ENCODE measurements around the gene AS3MT.
"Not testable (repeated sequence)": the region's sequence is repeated elsewhere in the genome, so short reads cannot be mapped to it uniquely, and the experiment has no call there.

- TF ChIP-seq, protein P1, sequence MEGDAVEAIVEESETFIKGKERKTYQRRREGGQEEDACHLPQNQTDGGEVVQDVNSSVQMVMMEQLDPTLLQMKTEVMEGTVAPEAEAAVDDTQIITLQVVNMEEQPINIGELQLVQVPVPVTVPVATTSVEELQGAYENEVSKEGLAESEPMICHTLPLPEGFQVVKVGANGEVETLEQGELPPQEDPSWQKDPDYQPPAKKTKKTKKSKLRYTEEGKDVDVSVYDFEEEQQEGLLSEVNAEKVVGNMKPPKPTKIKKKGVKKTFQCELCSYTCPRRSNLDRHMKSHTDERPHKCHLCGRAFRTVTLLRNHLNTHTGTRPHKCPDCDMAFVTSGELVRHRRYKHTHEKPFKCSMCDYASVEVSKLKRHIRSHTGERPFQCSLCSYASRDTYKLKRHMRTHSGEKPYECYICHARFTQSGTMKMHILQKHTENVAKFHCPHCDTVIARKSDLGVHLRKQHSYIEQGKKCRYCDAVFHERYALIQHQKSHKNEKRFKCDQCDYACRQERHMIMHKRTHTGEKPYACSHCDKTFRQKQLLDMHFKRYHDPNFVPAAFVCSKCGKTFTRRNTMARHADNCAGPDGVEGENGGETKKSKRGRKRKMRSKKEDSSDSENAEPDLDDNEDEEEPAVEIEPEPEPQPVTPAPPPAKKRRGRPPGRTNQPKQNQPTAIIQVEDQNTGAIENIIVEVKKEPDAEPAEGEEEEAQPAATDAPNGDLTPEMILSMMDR (IDR thresholded peaks at IDR 0.05 in 2 of 3, conservative IDR thresholded peaks at IDR 0.05 in 1 of 3; ENCODE audit: control insufficient read depth in 2 of 3, extremely low read depth in 1 of 3, insufficient read depth in 1 of 3, low read depth in 3 of 3, low read length in 3 of 3) = not testable (repeated sequence)
- TF ChIP-seq CEBPB (IDR thresholded peaks at IDR 0.05; ENCODE audit: borderline replicate concordance in 1 of 2, low read depth in 2 of 2, low read length in 2 of 2); HDAC6 (IDR thresholded peaks at IDR 0.05; ENCODE audit: unreplicated experiment); MYC (IDR thresholded peaks at IDR 0.05; ENCODE audit: insufficient read depth, insufficient read length, insufficient replicate concordance, low read length, severe bottlenecking); JUNB (IDR thresholded peaks at IDR 0.05); ZNF274 (IDR thresholded peaks at IDR 0.05; ENCODE audit: insufficient read depth, insufficient read length); FOXK2 (IDR thresholded peaks at IDR 0.05); ZNF24 (IDR thresholded peaks at IDR 0.05); SRF (IDR thresholded peaks at IDR 0.05; ENCODE audit: low read depth in 2 of 2, low read length in 2 of 2); POLR2A (IDR thresholded peaks at IDR 0.05; ENCODE audit: low read depth, low read length); ETV6 (conservative IDR thresholded peaks at IDR 0.05 in 1 of 2, IDR thresholded peaks at IDR 0.05 in 1 of 2; ENCODE audit: borderline replicate concordance in 1 of 2, low read depth in 1 of 2); IKZF1 (conservative IDR thresholded peaks at IDR 0.05); SP1 (IDR thresholded peaks at IDR 0.05; ENCODE audit: low read depth, low read length); MEF2A (IDR thresholded peaks at IDR 0.05; ENCODE audit: insufficient read depth, low read depth, low read length): not testable (repeated sequence)
These were observed 26.1 kb upstream of the AS3MT start for GRCh38 chr10:102843139-102843538.
